Right lobe of liver (tissue), 4 donors: ENCODE data around the gene ERFE.

Source experiments
- CTCF ChIP-seq, 4 donors: fragments of 200-600 bp in 3 of 4; fragments of 450-650 bp in 1 of 4; IDR thresholded peaks; one replicate each; pipeline versions ENCODE4 v1.5.1 to v1.8.0; 2016 to 2022; ENCODE audit warnings: antibody characterized with exemption in 4 of 4, mild to moderate bottlenecking in 2 of 4
- POLR2A ChIP-seq: fragments of 450-650 bp; IDR thresholded peaks from one replicate; pipeline ENCODE4 v1.6.1; 2017; ENCODE audit warnings: antibody characterized with exemption, mild to moderate bottlenecking
- donor health status: DM: no; HTN: no; CAD: no.
- donor health status: DM: no; HTN: no; CAD: no.
- donor health status: DM: no; HTN: yes; CAD: no.

GRCh38 chr2:238129166-238130010, 29.4 kb upstream of the ERFE start:
- no peak for TF ChIP-seq CTCF (IDR thresholded peaks at IDR 0.05)
- no peak for TF ChIP-seq POLR2A
